Ovary (tissue), 9 donors: ENCODE measurements around the gene BUD31. TPM values are rescaled to one million over a fixed set of nuclear protein-coding genes. Genes with fewer than 3 reads are reported as not detected.

Source experiments
- DNase-seq, 5 donors: peaks; one replicate each; pipeline ENCODE4 v3.0.0-alpha.2; 2019 to 2020
- H3K27ac ChIP-seq, 2 donors: fragments of 200-600 bp; one replicate each; pipeline versions ENCODE4 v1.5.1 to v1.8.0; 2019 to 2022
- H3K27me3 ChIP-seq: fragments of 200-600 bp; one replicate; pipeline ENCODE4 v1.8.0; 2022
- H3K36me3 ChIP-seq: fragments of 200-600 bp; sonication (generic); one replicate; pipeline ENCODE4 v1.5.1; 2019
- H3K4me1 ChIP-seq: one replicate; pipeline ENCODE4 v1.8.1; 2013; ENCODE audit warnings: mild to moderate bottlenecking, moderate library complexity; ENCODE audit not compliant: insufficient read depth
- H3K4me3 ChIP-seq: fragments of 200-600 bp; sonication (generic); one replicate; pipeline ENCODE4 v1.5.1; 2017
- H3K9me3 ChIP-seq, 2 donors: fragments of 200-600 bp in 1 of 2; sonication (generic) in 1 of 2; one replicate each; pipeline versions ENCODE4 v1.5.1 to v1.8.1; 2013 to 2019; ENCODE audit warnings: mild to moderate bottlenecking in 1 of 2, moderate library complexity in 1 of 2
- EP300 ChIP-seq: sonication (generic); formaldehyde crosslinking; IDR thresholded peaks from one replicate; pipeline ENCODE4 v1.6.1; 2017; ENCODE audit warnings: antibody characterized with exemption
- POLR2A ChIP-seq: fragments of 450-650 bp; IDR thresholded peaks from one replicate; pipeline ENCODE4 v1.6.1; 2017; ENCODE audit warnings: antibody characterized with exemption, mild to moderate bottlenecking, moderate library complexity
- WGBS, 3 donors: extraction: QIAGEN DNeasy Blood & Tissue Kit in 1 of 3; methylation state at CpG; one replicate each; pipeline versions ENCODE4 v1.1.5 to v1.1.7; 2013 to 2017; 5-methylcytosine and 5-hydroxymethylcytosine counted together
- intact Hi-C, 4 donors: fragments of 100-400 bp; cut with DNase I; formaldehyde crosslinking; loops; one replicate each; pipeline versions ENCODE4 v1.11.0 to v1.15.1; 2022 to 2023
- polyA plus RNA-seq, 2 donors: library from polyadenylated mRNA; stranded (reverse); fragments of 200-250 nt in 1 of 2; fragments of 350-450 nt in 1 of 2; fragmentation: Illumina TruSeq in 1 of 2; extraction: RNeasy Lipid Tissue Mini Kit (QIAGEN cat#74804) in 1 of 2; gene quantifications; one replicate each; pipeline ENCODE4 v1.2.3, GENCODE V29; 2013 to 2014
- total RNA-seq, 7 donors: library from RNA; depleted of rRNA in 2 of 7; stranded (reverse); fragments of >200 nt in 2 of 7; fragmentation: NEBNext Ultra II Directional in 3 of 7; extraction: Animal tissue kit (Norgen Biotek cat#: 25700) in 3 of 7; gene quantifications; one replicate each; pipeline versions ENCODE4 v1.1.0 to v1.2.4, GENCODE V29; 2016 to 2023
- TF ChIP-seq, protein P1 (sequence below), 3 donors: fragments of 450-650 bp in 2 of 3; fragments of 200-600 bp in 1 of 3; IDR thresholded peaks; one replicate each; pipeline versions ENCODE4 v1.5.1 to v1.8.0; 2016 to 2022; ENCODE audit warnings: antibody characterized with exemption in 3 of 3, mild to moderate bottlenecking in 1 of 3
- donor health status: DM: no; HTN: no; CAD: no; lungs with moderate emphysema.
- donor health status: DM: no; HTN: no; CAD: no.
- donor health status: Bipolar disorder and iron deficiency.
- donor health status: DM: yes; HTN: yes; CAD: no.
- donor health status: DM: no; HTN: no; CAD: no.
- donor health status: DM: yes; HTN: yes; CAD: no.

The BUD31 gene
- total and polyA plus RNA-seq, 9 donors = 44.4 to 157 (median 65.2) TPM

- intact Hi-C loops = no loop called here
- TF ChIP-seq POLR2A = no peak
- TF ChIP-seq, protein P1, sequence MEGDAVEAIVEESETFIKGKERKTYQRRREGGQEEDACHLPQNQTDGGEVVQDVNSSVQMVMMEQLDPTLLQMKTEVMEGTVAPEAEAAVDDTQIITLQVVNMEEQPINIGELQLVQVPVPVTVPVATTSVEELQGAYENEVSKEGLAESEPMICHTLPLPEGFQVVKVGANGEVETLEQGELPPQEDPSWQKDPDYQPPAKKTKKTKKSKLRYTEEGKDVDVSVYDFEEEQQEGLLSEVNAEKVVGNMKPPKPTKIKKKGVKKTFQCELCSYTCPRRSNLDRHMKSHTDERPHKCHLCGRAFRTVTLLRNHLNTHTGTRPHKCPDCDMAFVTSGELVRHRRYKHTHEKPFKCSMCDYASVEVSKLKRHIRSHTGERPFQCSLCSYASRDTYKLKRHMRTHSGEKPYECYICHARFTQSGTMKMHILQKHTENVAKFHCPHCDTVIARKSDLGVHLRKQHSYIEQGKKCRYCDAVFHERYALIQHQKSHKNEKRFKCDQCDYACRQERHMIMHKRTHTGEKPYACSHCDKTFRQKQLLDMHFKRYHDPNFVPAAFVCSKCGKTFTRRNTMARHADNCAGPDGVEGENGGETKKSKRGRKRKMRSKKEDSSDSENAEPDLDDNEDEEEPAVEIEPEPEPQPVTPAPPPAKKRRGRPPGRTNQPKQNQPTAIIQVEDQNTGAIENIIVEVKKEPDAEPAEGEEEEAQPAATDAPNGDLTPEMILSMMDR (IDR thresholded peaks at IDR 0.05) = no peak
- no peaks in the 10 kb centered on the region for H3K36me3 ChIP-seq
Observed at GRCh38 chr7:99452541-99452940, 43.8 kb downstream of the BUD31 start.

DNA sequence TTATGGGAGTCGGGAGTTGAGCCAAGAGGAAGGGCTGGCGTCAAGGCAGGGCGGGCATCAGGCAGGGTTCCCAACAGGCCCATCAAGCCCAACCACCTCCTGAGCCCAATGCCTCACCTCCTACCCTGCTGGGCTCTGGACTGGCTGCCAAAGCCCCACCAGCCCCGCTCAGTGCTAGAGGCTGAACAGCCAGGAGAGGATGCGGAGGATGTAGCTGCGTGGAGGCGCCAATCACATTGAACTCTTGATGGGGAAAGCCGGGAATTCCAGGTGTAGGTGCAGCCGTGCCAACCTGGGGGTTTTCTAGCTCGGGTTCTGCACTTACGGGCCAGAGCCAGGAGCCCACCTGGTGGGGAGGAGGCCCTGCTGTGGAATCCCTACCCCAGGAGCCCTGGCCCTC lies 44.3 kb downstream of the BUD31 start:
- WGBS, 3 donors = 77 to 81% (median 80%) methylated on average over 11 of the region's 11 CpGs
- no peak overlapping the region for H3K27ac ChIP-seq
- TF ChIP-seq POLR2A = no peak
- TF ChIP-seq, protein P1 (IDR thresholded peaks at IDR 0.05) = no peak
- TF ChIP-seq EP300 = no peak
- H3K4me3 ChIP-seq = no peak overlapping the region
- H3K9me3 ChIP-seq = no peaks in the 10 kb centered on the region
- H3K27me3 ChIP-seq = no peaks in the 10 kb centered on the region
- DNase-seq = no peak
- no peaks in the 10 kb centered on the region for H3K4me1 ChIP-seq
- H3K36me3 ChIP-seq = no peaks in the 10 kb centered on the region
- intact Hi-C loops = no loop called here

More at GRCh38 chr7:99452541-99452940, 43.8 kb downstream of the BUD31 start:
- Histone ChIP-seq H3K4me1 (no peaks in the 10 kb centered on the region), H3K9me3 (no peaks in the 10 kb centered on the region), H3K27ac (no peak overlapping the region), H3K4me3 (no peak overlapping the region), H3K27me3 (no peaks in the 10 kb centered on the region)
- WGBS, 3 donors = 80 to 84% (median 84%) methylated on average over 13 of the region's 13 CpGs
- DNase-seq = no peak

DNA sequence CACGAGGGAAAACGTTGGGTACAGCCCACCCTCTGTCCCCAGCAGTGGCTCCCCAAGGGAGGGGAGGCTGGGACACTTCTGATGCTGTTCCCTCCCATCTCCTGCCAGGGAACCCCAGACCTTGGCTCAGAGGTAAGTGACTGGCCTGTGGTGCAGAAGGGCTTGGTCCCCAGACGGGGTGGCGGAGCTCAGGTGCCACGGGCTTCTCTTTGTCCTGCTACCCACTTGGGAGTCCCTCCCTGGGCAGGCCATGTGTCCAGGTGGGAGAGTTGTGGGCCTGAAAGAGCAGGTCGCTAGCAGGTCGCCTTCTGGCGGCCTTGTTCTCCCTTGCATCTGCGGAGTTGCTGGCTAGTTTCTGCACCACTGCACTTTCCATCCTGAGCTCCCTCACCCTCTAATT lies 47.1 kb downstream of the BUD31 start:
- Histone ChIP-seq H3K9me3 (no peaks in the 10 kb centered on the region), H3K4me1 (no peaks in the 10 kb centered on the region), H3K4me3 (no peak overlapping the region), H3K27me3 (no peaks in the 10 kb centered on the region), H3K36me3 (no peaks in the 10 kb centered on the region), H3K27ac (no peak overlapping the region)
- TF ChIP-seq, protein P1 (IDR thresholded peaks at IDR 0.05) = no peak
- TF ChIP-seq POLR2A = no peak
- no peak for TF ChIP-seq EP300
- no peak for DNase-seq
- 68 to 80% (median 69%) methylated on average over 9 of the region's 9 CpGs for WGBS, 3 donors
- intact Hi-C loops = no loop called here

DNA sequence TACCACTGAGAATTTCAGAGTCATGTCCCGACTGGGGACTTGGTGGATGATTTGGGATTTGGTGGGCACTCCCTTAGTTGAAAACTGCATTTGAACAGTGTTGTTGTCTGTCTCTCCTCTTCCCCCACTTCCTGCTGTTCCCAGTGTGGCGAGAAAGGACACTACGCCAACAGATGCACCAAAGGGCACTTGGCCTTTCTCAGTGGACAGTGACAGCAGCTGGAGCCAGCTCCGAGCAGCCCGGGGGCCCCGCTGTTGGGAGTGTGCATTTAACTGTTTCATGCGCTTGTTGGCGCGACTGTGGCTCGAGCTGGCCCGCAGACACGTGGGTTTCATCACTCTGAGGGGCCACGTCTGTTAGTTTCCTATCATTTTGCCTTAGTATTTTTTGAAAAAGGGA lies 47.5 kb downstream of the BUD31 start:
- no peaks in the 10 kb centered on the region for H3K9me3 ChIP-seq
- H3K4me1 ChIP-seq = no peaks in the 10 kb centered on the region
- no peak overlapping the region for H3K27ac ChIP-seq
- no peak for DNase-seq
- no peak overlapping the region for H3K4me3 ChIP-seq
- H3K27me3 ChIP-seq = no peaks in the 10 kb centered on the region
- TF ChIP-seq POLR2A = no peak
- TF ChIP-seq, protein P1 (IDR thresholded peaks at IDR 0.05) = no peak
- TF ChIP-seq EP300 = no peak
- intact Hi-C loops = no loop called here
- H3K36me3 ChIP-seq = no peaks in the 10 kb centered on the region
- WGBS, 3 donors = 56 to 58% (median 58%) methylated on average over 13 of the region's 13 CpGs
